ENCODE measurements around the gene EIF3M. TPM values are rescaled to one million over a fixed set of nuclear protein-coding genes. Genes with fewer than 3 reads are reported as not detected.
"Not testable (repeated sequence)": the region's sequence is repeated elsewhere in the genome, so short reads cannot be mapped to it uniquely, and the experiment has no call there.

EIF3M gene
- total and polyA plus RNA-seq, 2 experiments from 2014 or later = 289 to 543 TPM

DNA sequence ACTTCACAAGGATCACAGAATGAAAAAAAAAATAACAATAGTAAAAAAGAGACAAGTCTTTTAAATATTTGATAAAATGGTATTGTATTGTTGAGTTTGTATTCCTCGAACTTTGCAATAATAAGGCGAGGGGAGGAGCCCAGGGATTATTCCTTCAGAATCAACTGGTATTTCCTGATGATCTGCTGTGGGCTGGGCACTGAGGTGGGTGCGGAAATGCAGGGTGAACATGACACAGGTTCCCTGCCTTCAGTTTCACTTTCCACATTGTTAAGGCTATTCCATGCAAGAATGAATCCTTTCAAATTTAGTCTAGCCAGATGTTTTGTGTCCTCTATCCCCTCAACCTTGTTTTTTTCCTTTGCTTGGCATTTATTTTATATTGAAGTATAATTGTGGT lies 2.1 kb upstream of the EIF3M start:
- no peaks in the 10 kb centered on the region for H3K9me2 ChIP-seq (ENCODE audit: insufficient read depth)
- in situ Hi-C loops (cut with MboI) = no loop called here
- DNase-seq = no peak
- H2AFZ ChIP-seq = no peak overlapping the region; the same call in 1 of the 2 replicates
- no peaks in the 10 kb centered on the region for H3K9me3 ChIP-seq (ENCODE audit: low read depth)
- H4K20me1 ChIP-seq (ENCODE audit: insufficient read depth) = peaks cover under 1% of the 10 kb centered on the region; the same call in 1 of the 2 replicates
- H3K27me3 ChIP-seq (replicated peaks; ENCODE audit: insufficient read depth) = no peaks in the 10 kb centered on the region
- no peak overlapping the region for H3K4me3 ChIP-seq
- 84 to 90% methylated on average over 3 of the region's 3 CpGs for WGBS, 2 experiments (ENCODE audit: low coverage in 1 of 2, low lambda C conversion rate in 2 of 2, missing lambda C conversion rate in 2 of 2)
- no peaks in the 10 kb centered on the region; the same call in 1 of the 2 replicates for H3K36me3 ChIP-seq (ENCODE audit: low read depth)
- peaks cover 27% of the 10 kb centered on the region for H3K79me2 ChIP-seq (ENCODE audit: insufficient read depth)
- H3K4me1 ChIP-seq (ENCODE audit: insufficient read depth) = peaks cover 12% of the 10 kb centered on the region
- TF ChIP-seq EZH2phosphoT487 (IDR thresholded peaks at IDR 0.05; ENCODE audit: insufficient read depth, low read depth) (no peak), EZH2 (IDR thresholded peaks at IDR 0.05; ENCODE audit: insufficient read depth, poor library complexity, severe bottlenecking) (no peak)
- peaks cover 6% of the 10 kb centered on the region for H3F3A ChIP-seq (ENCODE audit: insufficient read depth)
- no peak overlapping the region for H3K9ac ChIP-seq
- no peak overlapping the region for H3K4me2 ChIP-seq (ENCODE audit: unreplicated experiment)
- no peak overlapping the region for H3K27ac ChIP-seq

DNA sequence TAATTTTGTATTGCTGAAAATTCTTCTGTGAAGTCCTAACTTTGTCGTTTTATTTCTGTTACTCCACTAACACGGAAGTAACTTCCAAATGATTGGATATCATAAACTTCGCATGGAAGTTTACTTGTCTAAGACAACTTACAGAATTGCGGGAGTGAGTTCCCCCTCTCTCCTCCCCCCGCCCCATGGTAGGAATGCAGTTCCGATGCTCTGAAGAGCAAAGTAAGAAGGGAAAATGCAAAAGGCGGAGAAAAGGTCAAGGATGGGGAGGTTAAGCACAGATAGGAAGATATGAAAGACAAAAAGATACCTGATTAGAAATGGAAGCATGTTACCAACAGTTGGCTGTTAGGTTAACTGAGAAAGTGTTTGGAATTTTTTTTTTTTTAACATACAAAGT lies 1.3 kb downstream of the EIF3M start:
- Histone ChIP-seq H3F3A (ENCODE audit: insufficient read depth) (peaks cover 6% of the 10 kb centered on the region), H3K4me3 (peak overlapping the region; percentile 78), H3K27me3 (replicated peaks; ENCODE audit: insufficient read depth) (no peaks in the 10 kb centered on the region), H4K20me1 (ENCODE audit: insufficient read depth) (peaks cover 7% of the 10 kb centered on the region; the same call in 1 of the 2 replicates), H2AFZ (peak overlapping the region; percentile 100; the same call in 1 of the 2 replicates), H3K4me2 (ENCODE audit: unreplicated experiment) (peak overlapping the region; percentile 88), H3K79me2 (ENCODE audit: insufficient read depth) (peaks cover 61% of the 10 kb centered on the region), H3K9me2 (ENCODE audit: insufficient read depth) (no peaks in the 10 kb centered on the region), H3K9me3 (ENCODE audit: low read depth) (no peaks in the 10 kb centered on the region), H3K36me3 (ENCODE audit: low read depth) (peaks cover 14% of the 10 kb centered on the region), H3K27ac (peak overlapping the region; percentile 82), H3K4me1 (ENCODE audit: insufficient read depth) (peaks cover 12% of the 10 kb centered on the region), H3K9ac (peak overlapping the region; percentile 92)
- in situ Hi-C loops (cut with MboI) = no loop called here
- TF ChIP-seq EZH2phosphoT487 (IDR thresholded peaks at IDR 0.05; ENCODE audit: insufficient read depth, low read depth) (no peak), EZH2 (IDR thresholded peaks at IDR 0.05; ENCODE audit: insufficient read depth, poor library complexity, severe bottlenecking) (no peak)
- 12 to 14% methylated on average over 7 of the region's 7 CpGs for WGBS, 2 experiments (ENCODE audit: low coverage in 1 of 2, low lambda C conversion rate in 2 of 2, missing lambda C conversion rate in 2 of 2)
- DNase-seq = peak; percentile 23

DNA sequence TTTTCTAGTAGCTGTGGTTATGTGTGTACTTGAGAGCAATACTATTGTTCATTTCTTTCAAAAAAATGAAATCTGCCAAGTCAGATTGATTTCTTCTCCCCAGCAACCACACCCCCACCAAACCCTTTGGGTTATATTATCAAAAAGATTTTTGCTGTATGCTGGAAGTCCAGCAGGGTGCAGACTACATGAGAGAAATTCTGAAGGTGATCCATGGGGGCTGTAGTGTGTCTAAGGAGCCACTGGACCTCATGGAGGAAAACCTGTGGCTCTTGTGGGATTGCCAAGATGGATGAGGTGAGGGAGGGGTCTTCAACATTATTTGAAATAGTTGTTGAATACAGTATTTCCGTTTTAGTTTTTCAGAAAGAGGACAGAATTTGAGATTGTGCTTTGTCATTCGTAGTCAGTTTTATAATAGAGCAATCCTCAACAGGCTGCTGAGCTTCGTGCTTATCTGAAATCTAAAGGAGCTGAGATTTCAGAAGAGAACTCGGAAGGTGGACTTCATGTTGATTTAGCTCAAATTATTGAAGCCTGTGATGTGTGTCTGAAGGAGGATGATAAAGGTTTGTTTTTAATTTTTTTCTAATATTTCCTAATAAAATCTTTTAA lies 3.1 kb downstream of the EIF3M start:
- TF ChIP-seq EZH2phosphoT487 (IDR thresholded peaks at IDR 0.05; ENCODE audit: insufficient read depth, low read depth) (no peak), EZH2 (IDR thresholded peaks at IDR 0.05; ENCODE audit: insufficient read depth, poor library complexity, severe bottlenecking) (no peak)
- no peaks in the 10 kb centered on the region for H3K9me3 ChIP-seq (ENCODE audit: low read depth)
- no peak overlapping the region for H3K27ac ChIP-seq
- no peak overlapping the region for H3K4me3 ChIP-seq
- in situ Hi-C loops (cut with MboI) = no loop called here
- peaks cover 6% of the 10 kb centered on the region for H3F3A ChIP-seq (ENCODE audit: insufficient read depth)
- H3K27me3 ChIP-seq (replicated peaks; ENCODE audit: insufficient read depth) = no peaks in the 10 kb centered on the region
- H2AFZ ChIP-seq = no peak overlapping the region
- peaks cover 7% of the 10 kb centered on the region; the same call in 1 of the 2 replicates for H4K20me1 ChIP-seq (ENCODE audit: insufficient read depth)
- no peak overlapping the region for H3K9ac ChIP-seq
- peaks cover 78% of the 10 kb centered on the region for H3K79me2 ChIP-seq (ENCODE audit: insufficient read depth)
- no peaks in the 10 kb centered on the region for H3K9me2 ChIP-seq (ENCODE audit: insufficient read depth)
- WGBS, 2 experiments (ENCODE audit: low coverage in 1 of 2, low lambda C conversion rate in 2 of 2, missing lambda C conversion rate in 2 of 2) = 84 to 88% methylated on average over 4 of the region's 4 CpGs
- H3K4me2 ChIP-seq (ENCODE audit: unreplicated experiment) = no peak overlapping the region
- H3K36me3 ChIP-seq (ENCODE audit: low read depth) = peaks cover 30% of the 10 kb centered on the region
- peak; percentile 59 for DNase-seq
- peaks cover 12% of the 10 kb centered on the region for H3K4me1 ChIP-seq (ENCODE audit: insufficient read depth)

DNA sequence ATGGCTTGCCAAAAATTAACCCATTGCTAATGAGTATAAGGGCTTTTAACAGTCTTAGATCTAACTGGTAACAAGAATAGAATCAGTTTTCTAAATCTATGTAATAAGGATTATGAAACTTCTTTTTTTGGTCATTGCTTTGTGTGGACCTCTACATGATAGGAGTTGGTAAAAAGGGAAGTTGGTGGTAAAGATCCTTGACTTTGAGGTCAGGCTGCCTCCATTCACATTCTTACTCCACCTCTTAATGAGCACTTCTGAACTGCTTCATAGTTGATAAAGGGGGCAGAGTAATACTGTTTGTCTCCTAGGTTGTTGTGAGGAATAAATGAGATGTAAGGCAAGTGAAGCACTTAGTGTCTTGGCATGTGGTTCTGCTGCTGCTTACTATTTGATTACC lies 10.6 kb downstream of the EIF3M start:
- H3K79me2 ChIP-seq (ENCODE audit: insufficient read depth) = peaks cover 82% of the 10 kb centered on the region
- in situ Hi-C loops (cut with MboI) = no loop called here

DNA sequence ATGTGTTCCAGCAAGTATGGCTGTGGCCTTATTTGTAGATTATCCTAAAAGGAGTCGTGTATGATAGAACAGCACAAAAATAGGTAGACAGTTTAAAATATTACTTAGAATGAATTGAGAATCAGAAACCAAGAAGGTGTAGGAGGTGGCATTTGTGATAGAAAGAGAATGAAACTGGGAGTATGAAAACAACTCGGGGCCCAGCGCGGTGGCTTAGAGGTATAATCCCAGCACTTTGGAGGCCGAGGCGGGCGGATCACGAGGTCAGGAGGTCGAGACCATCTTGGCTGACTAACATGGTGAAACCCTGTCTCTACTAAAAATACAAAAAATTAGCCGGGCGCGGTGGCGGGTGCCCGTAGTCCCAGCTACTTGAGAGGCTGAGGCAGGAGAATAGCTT lies 12.5 kb downstream of the EIF3M start:
- H3K9ac ChIP-seq; H3K9me2 ChIP-seq (ENCODE audit: insufficient read depth); H3K27me3 ChIP-seq (replicated peaks; ENCODE audit: insufficient read depth); H3F3A ChIP-seq (ENCODE audit: insufficient read depth); H3K27ac ChIP-seq; H3K4me1 ChIP-seq (ENCODE audit: insufficient read depth); H3K4me3 ChIP-seq; H2AFZ ChIP-seq; H3K9me3 ChIP-seq (ENCODE audit: low read depth); H3K4me2 ChIP-seq (ENCODE audit: unreplicated experiment); DNase-seq; H4K20me1 ChIP-seq (ENCODE audit: insufficient read depth); in situ Hi-C loops (cut with MboI): not testable (repeated sequence)
- 95 to 99% methylated on average over 14 of the region's 14 CpGs for WGBS, 2 experiments (ENCODE audit: low coverage in 1 of 2, low lambda C conversion rate in 2 of 2, missing lambda C conversion rate in 2 of 2)
- Histone ChIP-seq H3K36me3 (ENCODE audit: low read depth) (peaks cover 91% of the 10 kb centered on the region), H3K79me2 (ENCODE audit: insufficient read depth) (peaks cover 69% of the 10 kb centered on the region)

More for the DNA sequence above, 10.6 kb downstream of the EIF3M start:
- H3K9ac ChIP-seq = no peak overlapping the region
- no peaks in the 10 kb centered on the region for H4K20me1 ChIP-seq (ENCODE audit: insufficient read depth)
- TF ChIP-seq EZH2phosphoT487 (IDR thresholded peaks at IDR 0.05; ENCODE audit: insufficient read depth, low read depth) (no peak), EZH2 (IDR thresholded peaks at IDR 0.05; ENCODE audit: insufficient read depth, poor library complexity, severe bottlenecking) (no peak)
- H3K4me2 ChIP-seq (ENCODE audit: unreplicated experiment) = no peak overlapping the region
- no peak overlapping the region for H3K27ac ChIP-seq
- no peaks in the 10 kb centered on the region for H3K27me3 ChIP-seq (replicated peaks; ENCODE audit: insufficient read depth)
- peaks cover 91% of the 10 kb centered on the region for H3K36me3 ChIP-seq (ENCODE audit: low read depth)
- H3K9me3 ChIP-seq (ENCODE audit: low read depth) = no peaks in the 10 kb centered on the region
- H3K4me1 ChIP-seq (ENCODE audit: insufficient read depth) = no peaks in the 10 kb centered on the region
- DNase-seq = no peak
- H3K4me3 ChIP-seq = no peak overlapping the region
- H2AFZ ChIP-seq = no peak overlapping the region
- H3F3A ChIP-seq (ENCODE audit: insufficient read depth) = no peaks in the 10 kb centered on the region
- no peaks in the 10 kb centered on the region for H3K9me2 ChIP-seq (ENCODE audit: insufficient read depth)
